ENCODE measurements around the gene STXBP2.

The STXBP2 gene

GRCh38 chr19:7679771-7680605, 43.1 kb downstream of the STXBP2 start:
- Histone ChIP-seq H4K20me1 (ENCODE audit: insufficient read depth, low read length) (peaks cover 14% of the 10 kb centered on the region), H3K36me3 (ENCODE audit: insufficient read depth, low read length) (peaks cover 22% of the 10 kb centered on the region), H3K9ac (ENCODE audit: low read depth, low read length) (peak overlapping the region; percentile 94), H2AFZ (ENCODE audit: low read depth, low read length) (peak overlapping the region; percentile 74), H3K27ac (ENCODE audit: low read length) (peak overlapping the region; percentile 49), H3K9me3 (ENCODE audit: insufficient read depth, low read length, severe bottlenecking) (no peaks in the 10 kb centered on the region), H3K4me3 (ENCODE audit: low read depth in 1 of 2, low read length in 2 of 2) (peak overlapping the region in 1 of 2 experiments; percentile 90; a peak in 2 of 4 replicates), H3K79me2 (ENCODE audit: insufficient read depth, low read length) (peaks cover 26% of the 10 kb centered on the region), H3K4me2 (ENCODE audit: insufficient read depth, low read length) (peak overlapping the region; percentile 58), H3K27me3 (ENCODE audit: insufficient read depth, low read length, poor library complexity) (no peaks in the 10 kb centered on the region), H3K4me1 (ENCODE audit: insufficient read depth, low read length) (peaks cover 42% of the 10 kb centered on the region)
- ATAC-seq (ENCODE audit: insufficient read depth, low read depth) = no peak
- no peak for DNase-seq
- TF ChIP-seq, protein P1, sequence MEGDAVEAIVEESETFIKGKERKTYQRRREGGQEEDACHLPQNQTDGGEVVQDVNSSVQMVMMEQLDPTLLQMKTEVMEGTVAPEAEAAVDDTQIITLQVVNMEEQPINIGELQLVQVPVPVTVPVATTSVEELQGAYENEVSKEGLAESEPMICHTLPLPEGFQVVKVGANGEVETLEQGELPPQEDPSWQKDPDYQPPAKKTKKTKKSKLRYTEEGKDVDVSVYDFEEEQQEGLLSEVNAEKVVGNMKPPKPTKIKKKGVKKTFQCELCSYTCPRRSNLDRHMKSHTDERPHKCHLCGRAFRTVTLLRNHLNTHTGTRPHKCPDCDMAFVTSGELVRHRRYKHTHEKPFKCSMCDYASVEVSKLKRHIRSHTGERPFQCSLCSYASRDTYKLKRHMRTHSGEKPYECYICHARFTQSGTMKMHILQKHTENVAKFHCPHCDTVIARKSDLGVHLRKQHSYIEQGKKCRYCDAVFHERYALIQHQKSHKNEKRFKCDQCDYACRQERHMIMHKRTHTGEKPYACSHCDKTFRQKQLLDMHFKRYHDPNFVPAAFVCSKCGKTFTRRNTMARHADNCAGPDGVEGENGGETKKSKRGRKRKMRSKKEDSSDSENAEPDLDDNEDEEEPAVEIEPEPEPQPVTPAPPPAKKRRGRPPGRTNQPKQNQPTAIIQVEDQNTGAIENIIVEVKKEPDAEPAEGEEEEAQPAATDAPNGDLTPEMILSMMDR (IDR thresholded peaks at IDR 0.05; ENCODE audit: borderline replicate concordance, extremely low read depth, low read length, poor library complexity, severe bottlenecking) = no peak
- no peak for TF ChIP-seq EZH2 (IDR thresholded peaks at IDR 0.05; ENCODE audit: borderline replicate concordance, low read depth, low read length, severe bottlenecking)

GRCh38 chr19:7680606-7681339, 43.9 kb downstream of the STXBP2 start, which contains the start of gene TRAPPC5:
TRAPPC5 (plus strand) TSS chr19:7680833; CDS start chr19:7682254, 1,421 bp downstream.
- Histone ChIP-seq H3K4me1 (ENCODE audit: insufficient read depth, low read length) (peaks cover 42% of the 10 kb centered on the region), H3K36me3 (ENCODE audit: insufficient read depth, low read length) (peaks cover 22% of the 10 kb centered on the region), H2AFZ (ENCODE audit: low read depth, low read length) (peak within 1 kb of the TSS; percentile 88), H3K4me2 (ENCODE audit: insufficient read depth, low read length) (peak within 1 kb of the TSS; percentile 58), H4K20me1 (ENCODE audit: insufficient read depth, low read length) (peaks cover 18% of the 10 kb centered on the region), H3K79me2 (ENCODE audit: insufficient read depth, low read length) (peaks cover 26% of the 10 kb centered on the region), H3K9ac (ENCODE audit: low read depth, low read length) (peak within 1 kb of the TSS; percentile 94), H3K9me3 (ENCODE audit: insufficient read depth, low read length, severe bottlenecking) (no peaks in the 10 kb centered on the region), H3K27ac (ENCODE audit: low read length) (peak within 1 kb of the TSS; percentile 82), H3K4me3 (ENCODE audit: low read depth in 1 of 2, low read length in 2 of 2) (peak within 1 kb of the TSS; percentile 88 to 90), H3K27me3 (ENCODE audit: insufficient read depth, low read length, poor library complexity) (no peaks in the 10 kb centered on the region)
- ATAC-seq (ENCODE audit: insufficient read depth, low read depth) (peak; percentile 65), DNase-seq (peak; percentile 89)
- no peak for TF ChIP-seq EZH2 (IDR thresholded peaks at IDR 0.05; ENCODE audit: borderline replicate concordance, low read depth, low read length, severe bottlenecking)
- TF ChIP-seq, protein P1 (IDR thresholded peaks at IDR 0.05; ENCODE audit: borderline replicate concordance, extremely low read depth, low read length, poor library complexity, severe bottlenecking) = peak; percentile 97

DNA sequence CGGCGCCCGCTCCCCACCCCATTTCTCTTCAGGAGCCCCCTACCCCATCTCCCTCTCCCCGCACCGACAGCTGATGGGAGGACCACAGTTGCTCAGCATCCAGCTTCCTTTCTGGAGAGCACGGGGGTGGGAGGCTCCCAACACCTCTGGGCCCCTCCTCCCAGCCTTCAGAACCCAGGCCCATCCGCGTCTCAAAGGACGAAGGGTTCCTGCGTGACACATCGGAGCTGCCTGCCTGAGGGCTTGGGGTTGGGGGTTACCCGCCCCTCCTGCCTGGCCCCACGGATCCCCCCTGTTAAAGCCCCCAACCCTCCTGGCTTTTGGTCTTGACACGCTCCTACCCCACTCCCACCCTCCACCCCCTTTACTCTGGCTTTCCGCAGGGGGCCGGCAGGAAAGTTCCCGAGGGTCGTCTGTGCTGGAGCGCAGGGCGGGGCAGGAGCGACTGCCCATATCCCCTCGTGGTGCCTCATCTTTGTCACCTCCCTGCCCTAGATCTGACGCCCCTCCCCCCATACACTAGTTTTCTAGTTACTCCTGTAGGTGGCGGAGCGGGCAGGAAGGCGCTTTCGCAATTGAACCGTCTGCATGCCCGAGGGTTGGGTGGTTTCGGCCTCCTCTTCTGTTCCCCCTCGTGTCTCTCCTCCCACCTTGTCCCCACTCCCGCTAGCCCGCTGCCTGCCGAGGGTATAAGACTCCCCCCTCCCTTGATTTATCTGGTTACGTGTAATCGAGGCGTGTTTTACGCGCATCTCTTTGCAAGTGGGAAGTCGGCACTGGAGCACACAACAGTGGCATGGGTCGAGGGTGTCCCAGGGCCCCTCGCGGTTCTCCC, 44.6 kb downstream of the STXBP2 start:
- Histone ChIP-seq H3K4me3 (ENCODE audit: low read depth in 1 of 2, low read length in 2 of 2) (peak overlapping the region; percentile 88 to 90), H3K4me2 (ENCODE audit: insufficient read depth, low read length) (peak overlapping the region; percentile 58), H3K9me3 (ENCODE audit: insufficient read depth, low read length, severe bottlenecking) (no peaks in the 10 kb centered on the region), H3K36me3 (ENCODE audit: insufficient read depth, low read length) (peaks cover 22% of the 10 kb centered on the region), H3K9ac (ENCODE audit: low read depth, low read length) (peak overlapping the region; percentile 94), H4K20me1 (ENCODE audit: insufficient read depth, low read length) (peaks cover 22% of the 10 kb centered on the region), H3K79me2 (ENCODE audit: insufficient read depth, low read length) (peaks cover 26% of the 10 kb centered on the region), H2AFZ (ENCODE audit: low read depth, low read length) (peak overlapping the region; percentile 88), H3K27me3 (ENCODE audit: insufficient read depth, low read length, poor library complexity) (no peaks in the 10 kb centered on the region), H3K27ac (ENCODE audit: low read length) (peak overlapping the region; percentile 82), H3K4me1 (ENCODE audit: insufficient read depth, low read length) (peaks cover 42% of the 10 kb centered on the region)
- TF ChIP-seq, protein P1 (IDR thresholded peaks at IDR 0.05; ENCODE audit: borderline replicate concordance, extremely low read depth, low read length, poor library complexity, severe bottlenecking) = peak; percentile 65
- TF ChIP-seq EZH2 (IDR thresholded peaks at IDR 0.05; ENCODE audit: borderline replicate concordance, low read depth, low read length, severe bottlenecking) = no peak
- DNase-seq (peak; percentile 83), ATAC-seq (ENCODE audit: insufficient read depth, low read depth) (peak; percentile 54)

Data from DND-41 (cell line).